GM12878 (cell line): ENCODE results near the gene PTPN13. TPM values are rescaled to one million over a fixed set of nuclear protein-coding genes. Genes with fewer than 3 reads are reported as not detected.

ENCODE experiments used
- BCL11A ChIP-seq: IDR thresholded peaks from 2 replicates; pipeline ENCODE4 v1.6.1; 2011; ENCODE audit warnings: low read depth, low read length
- BHLHE40 ChIP-seq, 2 experiments: fragments of 450-650 bp in 1 of 2; IDR thresholded peaks; 2 replicates each; pipeline ENCODE4 v1.6.1; 2011 to 2017; ENCODE audit warnings: low read depth in 2 of 2, borderline replicate concordance in 1 of 2, improper control_type of control experiment in 1 of 2, low read length in 1 of 2, mild to moderate bottlenecking in 1 of 2
- DPF2 ChIP-seq: fragments of 450-650 bp; IDR thresholded peaks from 2 replicates; pipeline ENCODE4 v1.6.1; 2017; ENCODE audit warnings: mild to moderate bottlenecking
- ESRRA ChIP-seq: IDR thresholded peaks from 2 replicates; pipeline ENCODE4 v1.6.1; 2012; ENCODE audit warnings: mild to moderate bottlenecking, low read length, improper control_type of control experiment
- KAT2A ChIP-seq: conservative IDR thresholded peaks from 2 replicates; pipeline ENCODE4 v1.6.1; 2011; ENCODE audit warnings: low read depth, low read length; ENCODE audit not compliant: control insufficient read depth
- POLR2A ChIP-seq: IDR thresholded peaks from 2 replicates; pipeline ENCODE4 v1.6.1; 2011; ENCODE audit warnings: low read depth, mild to moderate bottlenecking, low read length
- POLR2AphosphoS5 ChIP-seq: IDR thresholded peaks from 2 replicates; pipeline ENCODE4 v1.6.1; 2011; ENCODE audit warnings: mild to moderate bottlenecking, low read length, inconsistent platforms
- RAD21 ChIP-seq: IDR thresholded peaks from 2 replicates; pipeline ENCODE4 v1.6.1; 2011; ENCODE audit warnings: mild to moderate bottlenecking, low read depth, low read length, moderate library complexity; ENCODE audit not compliant: insufficient read depth
- RUNX3 ChIP-seq: IDR thresholded peaks from 2 replicates; pipeline ENCODE4 v1.6.1; 2012; ENCODE audit warnings: low read length, inconsistent platforms
- SP1 ChIP-seq: IDR thresholded peaks from one replicate; pipeline ENCODE4 v1.6.1; 2011; ENCODE audit warnings: low read depth, low read length
- TCF12 ChIP-seq: IDR thresholded peaks from 2 replicates; pipeline ENCODE4 v1.6.1; 2011; ENCODE audit warnings: low read depth, mild to moderate bottlenecking, low read length
- YY1 ChIP-seq: IDR thresholded peaks from 2 replicates; pipeline ENCODE4 v1.6.1; 2011; ENCODE audit warnings: low read depth, mild to moderate bottlenecking, low read length
- polyA plus RNA-seq, 11 experiments: library from polyadenylated mRNA; depleted of rRNA in 4 of 11; unstranded in 6 of 11; stranded (reverse) in 5 of 11; fragments of >200 nt; fragmentation: Nextera tagmentation in 4 of 11; fragmentation: Illumina TruSeq in 1 of 11; extraction: Ambion mirVana in 4 of 11; extraction: Trizol in 1 of 11; gene quantifications; 1 replicate in 1 of 11; 2 replicates in 10 of 11; pipeline versions ENCODE4 v1.2.1 to v1.2.3, GENCODE V29; 2011 to 2016; ENCODE audit warnings: inconsistent platforms in 2 of 11, missing spikeins in 2 of 11, low read depth in 1 of 11
- total RNA-seq, 4 experiments: library from RNA; depleted of rRNA in 3 of 4; stranded (reverse); fragments of >200 nt in 3 of 4; fragmentation: Illumina TruSeq in 1 of 4; extraction: Trizol in 1 of 4; gene quantifications; 2 replicates each; pipeline versions ENCODE4 v1.2.1 to v1.2.3, GENCODE V29; 2013 to 2021
- TF ChIP-seq, protein P1 (sequence below): fragments of 450-650 bp; IDR thresholded peaks from 2 replicates; pipeline ENCODE4 v1.6.1; 2017; ENCODE audit warnings: antibody characterized with exemption, mild to moderate bottlenecking, moderate library complexity
- TF ChIP-seq, protein P2 (sequence below): fragments of 450-650 bp; IDR thresholded peaks from 2 replicates; pipeline ENCODE4 v1.6.1; 2017; ENCODE audit warnings: mild to moderate bottlenecking, moderate library complexity
- TF ChIP-seq, protein P3 (sequence below): IDR thresholded peaks from 2 replicates; pipeline ENCODE4 v1.6.1; 2011; ENCODE audit warnings: mild to moderate bottlenecking, low read depth, low read length, moderate library complexity; ENCODE audit not compliant: insufficient replicate concordance
- TF ChIP-seq, protein P4 (sequence below): IDR thresholded peaks from 2 replicates; pipeline ENCODE4 v1.6.1; 2012; ENCODE audit warnings: low read length, inconsistent platforms

PTPN13 gene
- total and polyA plus RNA-seq, 10 of the 15 experiments (the other 5 are each of a cell fraction or from before 2014, with no cell fraction given): 8.5 to 69.4 (median 33.9) TPM

DNA sequence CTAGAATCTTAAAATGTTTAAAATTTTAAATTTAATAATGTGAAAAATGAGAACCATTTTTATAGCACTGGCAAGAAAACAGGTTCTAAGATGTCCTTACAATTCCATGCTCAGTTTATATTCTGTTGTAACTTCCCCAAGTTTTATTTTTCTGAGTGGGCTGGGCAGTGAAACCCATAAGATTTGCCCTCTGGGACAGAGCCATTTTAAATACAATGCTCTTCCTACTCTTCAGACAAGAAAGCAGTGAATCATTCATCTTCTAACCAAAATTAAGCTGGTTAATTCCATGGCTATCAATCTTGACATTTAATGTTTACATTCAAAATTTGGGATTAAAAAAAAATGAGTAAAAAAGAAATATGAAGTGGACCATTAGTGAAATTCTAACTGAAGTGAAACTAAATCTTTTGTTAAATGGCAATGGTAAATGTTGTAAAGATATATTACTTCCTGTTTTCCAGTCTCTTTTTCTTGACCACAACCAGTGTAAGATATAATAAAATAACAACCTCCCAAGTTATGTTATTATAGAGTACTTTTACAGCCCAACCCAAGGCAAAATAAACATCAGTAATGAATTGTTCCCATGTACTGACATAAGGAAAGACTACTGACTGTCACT is 37.2 kb upstream of the PTPN13 start (continued):
- TF ChIP-seq, protein P1, sequence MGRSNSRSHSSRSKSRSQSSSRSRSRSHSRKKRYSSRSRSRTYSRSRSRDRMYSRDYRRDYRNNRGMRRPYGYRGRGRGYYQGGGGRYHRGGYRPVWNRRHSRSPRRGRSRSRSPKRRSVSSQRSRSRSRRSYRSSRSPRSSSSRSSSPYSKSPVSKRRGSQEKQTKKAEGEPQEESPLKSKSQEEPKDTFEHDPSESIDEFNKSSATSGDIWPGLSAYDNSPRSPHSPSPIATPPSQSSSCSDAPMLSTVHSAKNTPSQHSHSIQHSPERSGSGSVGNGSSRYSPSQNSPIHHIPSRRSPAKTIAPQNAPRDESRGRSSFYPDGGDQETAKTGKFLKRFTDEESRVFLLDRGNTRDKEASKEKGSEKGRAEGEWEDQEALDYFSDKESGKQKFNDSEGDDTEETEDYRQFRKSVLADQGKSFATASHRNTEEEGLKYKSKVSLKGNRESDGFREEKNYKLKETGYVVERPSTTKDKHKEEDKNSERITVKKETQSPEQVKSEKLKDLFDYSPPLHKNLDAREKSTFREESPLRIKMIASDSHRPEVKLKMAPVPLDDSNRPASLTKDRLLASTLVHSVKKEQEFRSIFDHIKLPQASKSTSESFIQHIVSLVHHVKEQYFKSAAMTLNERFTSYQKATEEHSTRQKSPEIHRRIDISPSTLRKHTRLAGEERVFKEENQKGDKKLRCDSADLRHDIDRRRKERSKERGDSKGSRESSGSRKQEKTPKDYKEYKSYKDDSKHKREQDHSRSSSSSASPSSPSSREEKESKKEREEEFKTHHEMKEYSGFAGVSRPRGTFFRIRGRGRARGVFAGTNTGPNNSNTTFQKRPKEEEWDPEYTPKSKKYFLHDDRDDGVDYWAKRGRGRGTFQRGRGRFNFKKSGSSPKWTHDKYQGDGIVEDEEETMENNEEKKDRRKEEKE: no peak
- TF ChIP-seq RUNX3 (0 out of 2 replicates have a peak, but pooled peaks have one; percentile 26), POLR2AphosphoS5 (no peak), TCF12 (no peak), BHLHE40 (IDR thresholded peaks at IDR 0.05; ENCODE audit: borderline replicate concordance in 1 of 2, low read depth in 2 of 2, low read length in 1 of 2) (no peak), POLR2A (no peak), KAT2A (no peak), RAD21 (no peak), ESRRA (no peak), BCL11A (no peak), DPF2 (no peak; the same call in 1 of the 2 replicates), SP1 (no peak), YY1 (no peak)
- TF ChIP-seq, protein P2, sequence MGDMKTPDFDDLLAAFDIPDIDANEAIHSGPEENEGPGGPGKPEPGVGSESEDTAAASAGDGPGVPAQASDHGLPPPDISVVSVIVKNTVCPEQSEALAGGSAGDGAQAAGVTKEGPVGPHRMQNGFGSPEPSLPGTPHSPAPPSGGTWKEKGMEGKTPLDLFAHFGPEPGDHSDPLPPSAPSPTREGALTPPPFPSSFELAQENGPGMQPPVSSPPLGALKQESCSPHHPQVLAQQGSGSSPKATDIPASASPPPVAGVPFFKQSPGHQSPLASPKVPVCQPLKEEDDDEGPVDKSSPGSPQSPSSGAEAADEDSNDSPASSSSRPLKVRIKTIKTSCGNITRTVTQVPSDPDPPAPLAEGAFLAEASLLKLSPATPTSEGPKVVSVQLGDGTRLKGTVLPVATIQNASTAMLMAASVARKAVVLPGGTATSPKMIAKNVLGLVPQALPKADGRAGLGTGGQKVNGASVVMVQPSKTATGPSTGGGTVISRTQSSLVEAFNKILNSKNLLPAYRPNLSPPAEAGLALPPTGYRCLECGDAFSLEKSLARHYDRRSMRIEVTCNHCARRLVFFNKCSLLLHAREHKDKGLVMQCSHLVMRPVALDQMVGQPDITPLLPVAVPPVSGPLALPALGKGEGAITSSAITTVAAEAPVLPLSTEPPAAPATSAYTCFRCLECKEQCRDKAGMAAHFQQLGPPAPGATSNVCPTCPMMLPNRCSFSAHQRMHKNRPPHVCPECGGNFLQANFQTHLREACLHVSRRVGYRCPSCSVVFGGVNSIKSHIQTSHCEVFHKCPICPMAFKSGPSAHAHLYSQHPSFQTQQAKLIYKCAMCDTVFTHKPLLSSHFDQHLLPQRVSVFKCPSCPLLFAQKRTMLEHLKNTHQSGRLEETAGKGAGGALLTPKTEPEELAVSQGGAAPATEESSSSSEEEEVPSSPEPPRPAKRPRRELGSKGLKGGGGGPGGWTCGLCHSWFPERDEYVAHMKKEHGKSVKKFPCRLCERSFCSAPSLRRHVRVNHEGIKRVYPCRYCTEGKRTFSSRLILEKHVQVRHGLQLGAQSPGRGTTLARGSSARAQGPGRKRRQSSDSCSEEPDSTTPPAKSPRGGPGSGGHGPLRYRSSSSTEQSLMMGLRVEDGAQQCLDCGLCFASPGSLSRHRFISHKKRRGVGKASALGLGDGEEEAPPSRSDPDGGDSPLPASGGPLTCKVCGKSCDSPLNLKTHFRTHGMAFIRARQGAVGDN: no peak
- TF ChIP-seq, protein P3, sequence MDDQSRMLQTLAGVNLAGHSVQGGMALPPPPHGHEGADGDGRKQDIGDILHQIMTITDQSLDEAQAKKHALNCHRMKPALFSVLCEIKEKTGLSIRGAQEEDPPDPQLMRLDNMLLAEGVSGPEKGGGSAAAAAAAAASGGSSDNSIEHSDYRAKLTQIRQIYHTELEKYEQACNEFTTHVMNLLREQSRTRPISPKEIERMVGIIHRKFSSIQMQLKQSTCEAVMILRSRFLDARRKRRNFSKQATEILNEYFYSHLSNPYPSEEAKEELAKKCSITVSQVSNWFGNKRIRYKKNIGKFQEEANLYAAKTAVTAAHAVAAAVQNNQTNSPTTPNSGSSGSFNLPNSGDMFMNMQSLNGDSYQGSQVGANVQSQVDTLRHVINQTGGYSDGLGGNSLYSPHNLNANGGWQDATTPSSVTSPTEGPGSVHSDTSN: no peak
- TF ChIP-seq, protein P4, sequence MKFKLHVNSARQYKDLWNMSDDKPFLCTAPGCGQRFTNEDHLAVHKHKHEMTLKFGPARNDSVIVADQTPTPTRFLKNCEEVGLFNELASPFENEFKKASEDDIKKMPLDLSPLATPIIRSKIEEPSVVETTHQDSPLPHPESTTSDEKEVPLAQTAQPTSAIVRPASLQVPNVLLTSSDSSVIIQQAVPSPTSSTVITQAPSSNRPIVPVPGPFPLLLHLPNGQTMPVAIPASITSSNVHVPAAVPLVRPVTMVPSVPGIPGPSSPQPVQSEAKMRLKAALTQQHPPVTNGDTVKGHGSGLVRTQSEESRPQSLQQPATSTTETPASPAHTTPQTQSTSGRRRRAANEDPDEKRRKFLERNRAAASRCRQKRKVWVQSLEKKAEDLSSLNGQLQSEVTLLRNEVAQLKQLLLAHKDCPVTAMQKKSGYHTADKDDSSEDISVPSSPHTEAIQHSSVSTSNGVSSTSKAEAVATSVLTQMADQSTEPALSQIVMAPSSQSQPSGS: no peak
